ENCODE data around the gene TTLL10.

TTLL10 gene

GRCh38 chr1:1206966-1207531 is 33.4 kb downstream of the TTLL10 start:
- no peak for DNase-seq

GRCh38 chr1:1207571-1207892 is 33.9 kb downstream of the TTLL10 start:
- no peak for DNase-seq

- DNase-seq, result no peak
Observed at GRCh38 chr1:1208713-1209433, 35.2 kb downstream of the TTLL10 start.

- DNase-seq, result no peak
Observed at GRCh38 chr1:1210726-1211540, 37.3 kb downstream of the TTLL10 start.

GRCh38 chr1:1211541-1212441 is 38.1 kb downstream of the TTLL10 start:
- no peak for DNase-seq

- DNase-seq, result no peak
Observed at GRCh38 chr1:1212780-1213344, 39.2 kb downstream of the TTLL10 start.

GRCh38 chr1:1213345-1214265 is 39.9 kb downstream of the TTLL10 start, which contains the start of gene TNFRSF4:
TSS of gene TNFRSF4 (minus strand) at chr1:1214153. CDS start at chr1:1214127, 26 bp downstream.
- DNase-seq, result no peak

- DNase-seq, result no peak
Observed at GRCh38 chr1:1215080-1215676, 41.5 kb downstream of the TTLL10 start.

GRCh38 chr1:1215881-1216605 is 42.4 kb downstream of the TTLL10 start:
- no peak for DNase-seq

- no peak for DNase-seq
Observed at GRCh38 chr1:1216770-1217620, 43.3 kb downstream of the TTLL10 start.

GRCh38 chr1:1217621-1218523 is 44.2 kb downstream of the TTLL10 start:
- DNase-seq, result no peak

GRCh38 chr1:1218524-1219200 is 45.0 kb downstream of the TTLL10 start:
- no peak for DNase-seq

GRCh38 chr1:1219341-1219740 is 45.7 kb downstream of the TTLL10 start:
- no peak for DNase-seq

- DNase-seq, result no peak
Observed at GRCh38 chr1:1220197-1220596, 46.5 kb downstream of the TTLL10 start.

GRCh38 chr1:1221887-1222574 is 48.4 kb downstream of the TTLL10 start:
- DNase-seq, result no peak

- no peak for DNase-seq
Observed at GRCh38 chr1:1222575-1223225, 49.0 kb downstream of the TTLL10 start.
